ENCODE results near the gene YIPF1. TPM values are rescaled to one million over a fixed set of nuclear protein-coding genes. Genes with fewer than 3 reads are reported as not detected.

The YIPF1 gene
- polyA plus RNA-seq, 1 of the 3 experiments (the other 2 are of a cell fraction), result 23.1 TPM

Small RNA genes lying within 50 kb of the gene (small RNA-seq; reads per million reads assigned to genes)
- gene AL049745.1, result 0 reads per million in 7 experiments

Other genes starting within 250 kb of the YIPF1 start
- gene GLIS1, start 150.6 kb downstream of the YIPF1 start, polyA plus RNA-seq (2012; rRNA removed), result 0.05 and 0.13 TPM in 2 replicates
- 11.5 and 14.6 TPM in 2 replicates for gene NDC1, start 51.5 kb downstream of the YIPF1 start, polyA plus RNA-seq (2012; rRNA removed)
- gene DIO1, start 4.4 kb upstream of the YIPF1 start, polyA plus RNA-seq (2012; rRNA removed), result not detected in 2 replicates
- 25.7 TPM in 2 replicates for gene IFT25, start 55.9 kb upstream of the YIPF1 start, polyA plus RNA-seq (2012; rRNA removed)
- 35.0 and 40.9 TPM in 2 replicates for gene LRRC42, start 56.6 kb upstream of the YIPF1 start, polyA plus RNA-seq (2012; rRNA removed)
- not detected in 2 replicates for gene LDLRAD1, start 128.4 kb upstream of the YIPF1 start, polyA plus RNA-seq (2012; rRNA removed)
- gene TMEM59, start 163.4 kb upstream of the YIPF1 start, polyA plus RNA-seq (2012; rRNA removed), result 249 and 314 TPM in 2 replicates
- 4.7 and 5.5 TPM in 2 replicates for gene TCEANC2, start 163.8 kb upstream of the YIPF1 start, polyA plus RNA-seq (2012; rRNA removed)